HEK293 (cell line): ENCODE measurements around the gene ELANE.

Source experiments
- YY1 ChIP-seq: fragments of 450-650 bp; formaldehyde crosslinking; IDR thresholded peaks from 2 replicates; pipeline ENCODE4 v1.5.1; 2018; ENCODE audit warnings: missing biosample characterization, missing genetic modification characterization
- ZNF202 ChIP-seq: fragments of 450-650 bp; formaldehyde crosslinking; IDR thresholded peaks from 2 replicates; pipeline ENCODE4 v1.5.1; 2016; ENCODE audit warnings: missing biosample characterization, missing genetic modification characterization, borderline replicate concordance
- TF ChIP-seq, protein P1 (sequence below): fragments of 450-650 bp; formaldehyde crosslinking; IDR thresholded peaks from 2 replicates; pipeline ENCODE4 v1.5.1; 2017; ENCODE audit warnings: missing biosample characterization, mild to moderate bottlenecking, missing genetic modification characterization, moderate library complexity
- TF ChIP-seq, protein P2 (sequence below): fragments of 450-650 bp; formaldehyde crosslinking; IDR thresholded peaks from 2 replicates; pipeline ENCODE4 v1.5.1; 2016; ENCODE audit warnings: missing biosample characterization, missing genetic modification characterization
- TF ChIP-seq, protein P3 (sequence below): fragments of 450-650 bp; formaldehyde crosslinking; IDR thresholded peaks from 2 replicates; pipeline ENCODE4 v1.5.1; 2016; ENCODE audit warnings: missing biosample characterization, missing genetic modification characterization
- TF ChIP-seq, protein P4 (sequence below): fragments of 450-650 bp; formaldehyde crosslinking; IDR thresholded peaks from 2 replicates; pipeline ENCODE4 v1.5.1; 2017; ENCODE audit warnings: missing biosample characterization, missing genetic modification characterization

DNA sequence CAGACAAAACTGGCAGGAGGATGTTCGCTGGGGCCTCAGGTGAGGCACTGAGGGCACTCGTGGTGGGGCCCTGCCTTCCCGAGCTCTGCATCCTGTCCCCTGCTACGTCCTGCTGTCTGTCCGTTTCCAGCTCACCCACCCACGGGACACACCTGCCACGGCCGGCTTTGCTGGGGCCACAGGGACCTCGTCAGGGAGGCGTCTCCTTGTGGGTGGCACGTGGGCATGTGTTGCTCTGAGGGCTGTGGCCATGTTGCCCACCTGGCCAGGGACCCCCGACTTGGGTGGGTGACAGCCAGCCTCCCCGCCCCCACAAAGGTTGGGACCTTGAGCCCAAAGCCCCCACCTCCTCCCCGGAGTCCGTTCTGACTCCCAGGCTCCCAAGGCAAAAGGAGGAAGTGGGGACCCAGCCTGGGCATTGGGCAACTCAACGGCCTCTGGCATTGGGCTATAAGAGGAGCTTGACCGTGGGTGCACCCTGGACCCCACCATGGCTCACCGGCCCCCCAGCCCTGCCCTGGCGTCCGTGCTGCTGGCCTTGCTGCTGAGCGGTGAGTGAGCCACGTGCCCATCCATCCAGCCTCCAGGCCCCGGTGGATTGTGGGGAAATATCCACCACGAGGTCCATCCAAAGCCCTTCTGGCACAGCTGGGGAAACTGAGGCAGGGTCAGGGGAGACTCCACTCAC lies 11.4 kb upstream of the ELANE start, which contains the start of gene PRTN3:
- TF ChIP-seq, protein P1, sequence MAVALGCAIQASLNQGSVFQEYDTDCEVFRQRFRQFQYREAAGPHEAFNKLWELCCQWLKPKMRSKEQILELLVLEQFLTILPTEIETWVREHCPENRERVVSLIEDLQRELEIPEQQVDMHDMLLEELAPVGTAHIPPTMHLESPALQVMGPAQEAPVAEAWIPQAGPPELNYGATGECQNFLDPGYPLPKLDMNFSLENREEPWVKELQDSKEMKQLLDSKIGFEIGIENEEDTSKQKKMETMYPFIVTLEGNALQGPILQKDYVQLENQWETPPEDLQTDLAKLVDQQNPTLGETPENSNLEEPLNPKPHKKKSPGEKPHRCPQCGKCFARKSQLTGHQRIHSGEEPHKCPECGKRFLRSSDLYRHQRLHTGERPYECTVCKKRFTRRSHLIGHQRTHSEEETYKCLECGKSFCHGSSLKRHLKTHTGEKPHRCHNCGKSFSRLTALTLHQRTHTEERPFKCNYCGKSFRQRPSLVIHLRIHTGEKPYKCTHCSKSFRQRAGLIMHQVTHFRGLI (tag by site-specific recombination): no peak
- TF ChIP-seq, protein P2, sequence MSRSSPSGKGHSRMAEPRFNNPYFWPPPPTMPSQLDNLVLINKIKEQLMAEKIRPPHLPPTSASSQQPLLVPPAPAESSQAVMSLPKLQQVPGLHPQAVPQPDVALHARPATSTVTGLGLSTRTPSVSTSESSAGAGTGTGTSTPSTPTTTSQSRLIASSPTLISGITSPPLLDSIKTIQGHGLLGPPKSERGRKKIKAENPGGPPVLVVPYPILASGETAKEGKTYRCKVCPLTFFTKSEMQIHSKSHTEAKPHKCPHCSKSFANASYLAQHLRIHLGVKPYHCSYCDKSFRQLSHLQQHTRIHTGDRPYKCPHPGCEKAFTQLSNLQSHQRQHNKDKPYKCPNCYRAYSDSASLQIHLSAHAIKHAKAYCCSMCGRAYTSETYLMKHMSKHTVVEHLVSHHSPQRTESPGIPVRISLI (tag by site-specific recombination): no peak
- TF ChIP-seq, protein P3, sequence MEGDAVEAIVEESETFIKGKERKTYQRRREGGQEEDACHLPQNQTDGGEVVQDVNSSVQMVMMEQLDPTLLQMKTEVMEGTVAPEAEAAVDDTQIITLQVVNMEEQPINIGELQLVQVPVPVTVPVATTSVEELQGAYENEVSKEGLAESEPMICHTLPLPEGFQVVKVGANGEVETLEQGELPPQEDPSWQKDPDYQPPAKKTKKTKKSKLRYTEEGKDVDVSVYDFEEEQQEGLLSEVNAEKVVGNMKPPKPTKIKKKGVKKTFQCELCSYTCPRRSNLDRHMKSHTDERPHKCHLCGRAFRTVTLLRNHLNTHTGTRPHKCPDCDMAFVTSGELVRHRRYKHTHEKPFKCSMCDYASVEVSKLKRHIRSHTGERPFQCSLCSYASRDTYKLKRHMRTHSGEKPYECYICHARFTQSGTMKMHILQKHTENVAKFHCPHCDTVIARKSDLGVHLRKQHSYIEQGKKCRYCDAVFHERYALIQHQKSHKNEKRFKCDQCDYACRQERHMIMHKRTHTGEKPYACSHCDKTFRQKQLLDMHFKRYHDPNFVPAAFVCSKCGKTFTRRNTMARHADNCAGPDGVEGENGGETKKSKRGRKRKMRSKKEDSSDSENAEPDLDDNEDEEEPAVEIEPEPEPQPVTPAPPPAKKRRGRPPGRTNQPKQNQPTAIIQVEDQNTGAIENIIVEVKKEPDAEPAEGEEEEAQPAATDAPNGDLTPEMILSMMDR (tag by site-specific recombination): no peak
- no peak for TF ChIP-seq YY1 (tag by site-specific recombination)
- TF ChIP-seq, protein P4, sequence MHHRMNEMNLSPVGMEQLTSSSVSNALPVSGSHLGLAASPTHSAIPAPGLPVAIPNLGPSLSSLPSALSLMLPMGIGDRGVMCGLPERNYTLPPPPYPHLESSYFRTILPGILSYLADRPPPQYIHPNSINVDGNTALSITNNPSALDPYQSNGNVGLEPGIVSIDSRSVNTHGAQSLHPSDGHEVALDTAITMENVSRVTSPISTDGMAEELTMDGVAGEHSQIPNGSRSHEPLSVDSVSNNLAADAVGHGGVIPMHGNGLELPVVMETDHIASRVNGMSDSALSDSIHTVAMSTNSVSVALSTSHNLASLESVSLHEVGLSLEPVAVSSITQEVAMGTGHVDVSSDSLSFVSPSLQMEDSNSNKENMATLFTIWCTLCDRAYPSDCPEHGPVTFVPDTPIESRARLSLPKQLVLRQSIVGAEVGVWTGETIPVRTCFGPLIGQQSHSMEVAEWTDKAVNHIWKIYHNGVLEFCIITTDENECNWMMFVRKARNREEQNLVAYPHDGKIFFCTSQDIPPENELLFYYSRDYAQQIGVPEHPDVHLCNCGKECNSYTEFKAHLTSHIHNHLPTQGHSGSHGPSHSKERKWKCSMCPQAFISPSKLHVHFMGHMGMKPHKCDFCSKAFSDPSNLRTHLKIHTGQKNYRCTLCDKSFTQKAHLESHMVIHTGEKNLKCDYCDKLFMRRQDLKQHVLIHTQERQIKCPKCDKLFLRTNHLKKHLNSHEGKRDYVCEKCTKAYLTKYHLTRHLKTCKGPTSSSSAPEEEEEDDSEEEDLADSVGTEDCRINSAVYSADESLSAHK (tag by site-specific recombination): no peak
- TF ChIP-seq ZNF202: no peak
